Measurements from ENCODE around the gene RNF11.
A peak's percentile ranks its signal among the peaks of the same experiment; 100 is the strongest.

Gene RNF11

GRCh38 chr1:51310871-51311613 is 75.0 kb downstream of the RNF11 start:
- H3K4me3 ChIP-seq (replicated peaks; ENCODE audit: insufficient read depth, low read length): no peak overlapping the region
- TF ChIP-seq POLR2AphosphoS5 (IDR thresholded peaks at IDR 0.05; ENCODE audit: low read depth): no peak
- TF ChIP-seq REST (IDR thresholded peaks at IDR 0.05; ENCODE audit: insufficient replicate concordance, low read depth): no peak
- no peak for TF ChIP-seq CTCF (IDR thresholded peaks at IDR 0.05; ENCODE audit: insufficient read depth, low read length)
- no peak for TF ChIP-seq GABPA (IDR thresholded peaks at IDR 0.05; ENCODE audit: low read depth)
- TF ChIP-seq SPI1 (IDR thresholded peaks at IDR 0.05; ENCODE audit: borderline replicate concordance, low read depth): no peak
- H3K27ac ChIP-seq (replicated peaks): no peak overlapping the region
- peak in 1 of 2 experiments; percentile 56 for DNase-seq (ENCODE audit: low read depth in 1 of 2, low spot score in 1 of 2)
- no peaks in the 10 kb centered on the region for H3K27me3 ChIP-seq (ENCODE audit: insufficient read depth, poor library complexity, severe bottlenecking)

- TF ChIP-seq SPI1 (IDR thresholded peaks at IDR 0.05; ENCODE audit: borderline replicate concordance, low read depth) (no peak), GABPA (IDR thresholded peaks at IDR 0.05; ENCODE audit: low read depth) (no peak), REST (IDR thresholded peaks at IDR 0.05; ENCODE audit: insufficient replicate concordance, low read depth) (no peak), CTCF (IDR thresholded peaks at IDR 0.05; ENCODE audit: insufficient read depth, low read length) (no peak), POLR2AphosphoS5 (IDR thresholded peaks at IDR 0.05; ENCODE audit: low read depth) (no peak)
- no peak overlapping the region for H3K4me3 ChIP-seq (replicated peaks; ENCODE audit: insufficient read depth, low read length)
- no peaks in the 10 kb centered on the region for H3K27me3 ChIP-seq (ENCODE audit: insufficient read depth, poor library complexity, severe bottlenecking)
- H3K27ac ChIP-seq (replicated peaks): no peak overlapping the region
- DNase-seq (ENCODE audit: low read depth in 1 of 2, low spot score in 1 of 2): no peak
These were observed 75.8 kb downstream of the RNF11 start for GRCh38 chr1:51311826-51312225.

- H3K27ac ChIP-seq (replicated peaks): no peak overlapping the region
- no peak for DNase-seq (ENCODE audit: low read depth in 1 of 2, low spot score in 1 of 2)
- TF ChIP-seq REST (IDR thresholded peaks at IDR 0.05; ENCODE audit: insufficient replicate concordance, low read depth): no peak
- no peak for TF ChIP-seq CTCF (IDR thresholded peaks at IDR 0.05; ENCODE audit: insufficient read depth, low read length)
- no peak for TF ChIP-seq POLR2AphosphoS5 (IDR thresholded peaks at IDR 0.05; ENCODE audit: low read depth)
- TF ChIP-seq SPI1 (IDR thresholded peaks at IDR 0.05; ENCODE audit: borderline replicate concordance, low read depth): no peak
- no peak for TF ChIP-seq GABPA (IDR thresholded peaks at IDR 0.05; ENCODE audit: low read depth)
These were observed 76.6 kb downstream of the RNF11 start for GRCh38 chr1:51312718-51313117.

More at GRCh38 chr1:51312718-51313117, 76.6 kb downstream of the RNF11 start:
- Histone ChIP-seq H3K4me3 (replicated peaks; ENCODE audit: insufficient read depth, low read length) (no peak overlapping the region), H3K27me3 (ENCODE audit: insufficient read depth, poor library complexity, severe bottlenecking) (no peaks in the 10 kb centered on the region)

All from HL-60 (cell line).